Measurements from ENCODE around the gene STK25. TPM values are rescaled to one million over a fixed set of nuclear protein-coding genes. Genes with fewer than 3 reads are reported as not detected.

STK25 gene
- total and polyA plus RNA-seq, 3 donors from 2014 or later = 200 to 250 (median 224) TPM

- Histone ChIP-seq H3K4me1 (no peaks in the 10 kb centered on the region), H3K4me3 (no peak overlapping the region), H3K27me3 (no peaks in the 10 kb centered on the region), H3K27ac (no peak overlapping the region), H3K9me3 (no peaks in the 10 kb centered on the region), H3K36me3 (ENCODE audit: low read depth, missing control alignments) (no peaks in the 10 kb centered on the region)
- 90% methylated on average over 14 to 15 of the region's 15 CpGs for WGBS, 2 donors
- DNase-seq = no peak
- TF ChIP-seq POLR2A (IDR thresholded peaks at IDR 0.05) (no peak), CTCF (IDR thresholded peaks at IDR 0.05) (no peak)
- intact Hi-C loops (cut with DNase I; ENCODE audit: low total_unique reads) = no loop called here
Observed at GRCh38 chr2:241491549-241492173, 16.7 kb downstream of the STK25 start.

- WGBS, 2 donors = 86 to 90% methylated on average over 11 to 16 of the region's 16 CpGs
- Histone ChIP-seq H3K36me3 (ENCODE audit: low read depth, missing control alignments) (no peaks in the 10 kb centered on the region), H3K27me3 (no peaks in the 10 kb centered on the region), H3K4me1 (no peaks in the 10 kb centered on the region), H3K9me3 (no peaks in the 10 kb centered on the region), H3K27ac (no peak overlapping the region), H3K4me3 (no peak overlapping the region)
- TF ChIP-seq CTCF (IDR thresholded peaks at IDR 0.05) (no peak), POLR2A (IDR thresholded peaks at IDR 0.05) (no peak)
- intact Hi-C loops (cut with DNase I; ENCODE audit: low total_unique reads) = no loop called here
- no peak for DNase-seq
Observed at GRCh38 chr2:241490825-241491506, 17.4 kb downstream of the STK25 start.

GRCh38 chr2:241489733-241490680 is 18.4 kb downstream of the STK25 start:
- intact Hi-C loops (cut with DNase I; ENCODE audit: low total_unique reads) = no loop called here
- H3K27ac ChIP-seq = no peak overlapping the region
- no peaks in the 10 kb centered on the region for H3K4me1 ChIP-seq
- H3K4me3 ChIP-seq = no peak overlapping the region
- no peaks in the 10 kb centered on the region for H3K36me3 ChIP-seq (ENCODE audit: low read depth, missing control alignments)
- no peaks in the 10 kb centered on the region for H3K27me3 ChIP-seq
- TF ChIP-seq CTCF (IDR thresholded peaks at IDR 0.05) = no peak
- TF ChIP-seq POLR2A (IDR thresholded peaks at IDR 0.05) = no peak
- 92 to 94% methylated on average over 6 to 15 of the region's 15 CpGs for WGBS, 2 donors
- no peak for DNase-seq
- H3K9me3 ChIP-seq = no peaks in the 10 kb centered on the region

- Histone ChIP-seq H3K36me3 (ENCODE audit: low read depth, missing control alignments) (no peaks in the 10 kb centered on the region), H3K27ac (no peak overlapping the region), H3K9me3 (no peaks in the 10 kb centered on the region), H3K27me3 (no peaks in the 10 kb centered on the region), H3K4me1 (no peaks in the 10 kb centered on the region), H3K4me3 (no peak overlapping the region)
- WGBS, 2 donors = 86 to 89% methylated on average over 3 of the region's 3 CpGs
- TF ChIP-seq CTCF (IDR thresholded peaks at IDR 0.05) = no peak
- TF ChIP-seq POLR2A (IDR thresholded peaks at IDR 0.05) = no peak
- intact Hi-C loops (cut with DNase I; ENCODE audit: low total_unique reads) = no loop called here
- no peak for DNase-seq
Observed at GRCh38 chr2:241489088-241489487, 19.3 kb downstream of the STK25 start.

All from testis (tissue), 3 donors.